DND-41 (cell line): ENCODE data around the gene C10orf143.

Source experiments
- CTCF ChIP-seq: IDR thresholded peaks from 2 replicates; pipeline ENCODE4 v1.5.1; 2012; ENCODE audit warnings: borderline replicate concordance, low read length, moderate library complexity, mild to moderate bottlenecking; ENCODE audit not compliant: poor library complexity, severe bottlenecking; ENCODE audit errors: extremely low read depth
- EZH2 ChIP-seq: IDR thresholded peaks from 3 replicates; pipeline ENCODE4 v1.6.1; 2012; ENCODE audit warnings: borderline replicate concordance, low read depth, mild to moderate bottlenecking, moderate library complexity, low read length, inconsistent platforms; ENCODE audit not compliant: severe bottlenecking

GRCh38 chr10:130062201-130062600 lies 48.4 kb downstream of the C10orf143 start:
- TF ChIP-seq CTCF (no peak), EZH2 (no peak)
